ENCODE data around the gene RASGRP4. TPM values are rescaled to one million over a fixed set of nuclear protein-coding genes. Genes with fewer than 3 reads are reported as not detected.

RASGRP4 gene
- total RNA-seq, 2 donors from 2014 or later, result 0.09 TPM; not detected in 1

- Histone ChIP-seq H3K27ac (ENCODE audit: low read depth, low read length) (no peak overlapping the region), H3K9ac (ENCODE audit: extremely low read depth, low read length, poor library complexity, severe bottlenecking) (no peak overlapping the region)
- peaks cover 3% of the 10 kb centered on the region for H3K4me1 Mint-ChIP-seq
Measured at GRCh38 chr19:38383184-38383583, 42.8 kb downstream of the RASGRP4 start.

GRCh38 chr19:38381138-38381537 lies 44.9 kb downstream of the RASGRP4 start:
- peaks cover 13% of the 10 kb centered on the region for H3K27me3 Mint-ChIP-seq (ENCODE audit: insufficient read depth)
- Histone ChIP-seq H3K36me3 (ENCODE audit: control insufficient read depth, insufficient read depth, low read length) (peaks cover 53% of the 10 kb centered on the region), H3K27me3 (ENCODE audit: control insufficient read depth, insufficient read depth, low read length, poor library complexity, severe bottlenecking) (no peaks in the 10 kb centered on the region), H3K4me3 (ENCODE audit: low read length) (no peak overlapping the region), H3K27ac (ENCODE audit: low read depth, low read length) (no peak overlapping the region), H3K9ac (ENCODE audit: extremely low read depth, low read length, poor library complexity, severe bottlenecking) (no peak overlapping the region), H3K9me3 (ENCODE audit: control insufficient read depth, low read length) (no peaks in the 10 kb centered on the region), H3K4me1 (ENCODE audit: control insufficient read depth, insufficient read depth, low read length) (no peaks in the 10 kb centered on the region)
- DNase-seq, result no peak
- no peaks in the 10 kb centered on the region for H3K9me3 Mint-ChIP-seq
- H3K27ac Mint-ChIP-seq, result no peak overlapping the region
- H3K4me1 Mint-ChIP-seq, result peaks cover under 1% of the 10 kb centered on the region
- H3K4me3 Mint-ChIP-seq, result no peak overlapping the region
- TF ChIP-seq CTCF (conservative IDR thresholded peaks at IDR 0.05), result no peak
- WGBS, 2 experiments (ENCODE audit: insufficient coverage in 1 of 2, insufficient read length in 1 of 2), result 91 to 93% methylated on average over 9 of the region's 9 CpGs
- H3K36me3 Mint-ChIP-seq (ENCODE audit: low read depth), result peaks cover 53% of the 10 kb centered on the region

More at GRCh38 chr19:38383184-38383583, 42.8 kb downstream of the RASGRP4 start:
- TF ChIP-seq CTCF (conservative IDR thresholded peaks at IDR 0.05), result no peak
- peaks cover 29% of the 10 kb centered on the region for H3K27me3 Mint-ChIP-seq (ENCODE audit: insufficient read depth)
- Histone ChIP-seq H3K4me3 (ENCODE audit: low read length) (no peak overlapping the region), H3K4me1 (ENCODE audit: control insufficient read depth, insufficient read depth, low read length) (no peaks in the 10 kb centered on the region), H3K27me3 (ENCODE audit: control insufficient read depth, insufficient read depth, low read length, poor library complexity, severe bottlenecking) (no peaks in the 10 kb centered on the region), H3K36me3 (ENCODE audit: control insufficient read depth, insufficient read depth, low read length) (peaks cover 43% of the 10 kb centered on the region), H3K9me3 (ENCODE audit: control insufficient read depth, low read length) (no peaks in the 10 kb centered on the region)
- no peaks in the 10 kb centered on the region for H3K9me3 Mint-ChIP-seq
- no peak overlapping the region for H3K4me3 Mint-ChIP-seq
- DNase-seq, result no peak
- no peak overlapping the region for H3K27ac Mint-ChIP-seq
- peaks cover 48% of the 10 kb centered on the region for H3K36me3 Mint-ChIP-seq (ENCODE audit: low read depth)
- WGBS, 2 experiments (ENCODE audit: insufficient coverage in 1 of 2, insufficient read length in 1 of 2), result 92 to 95% methylated on average over 7 to 10 of the region's 10 CpGs

- Mint-ChIP-seq H3K4me1 (peaks cover 10% of the 10 kb centered on the region), H3K9me3 (no peaks in the 10 kb centered on the region), H3K36me3 (ENCODE audit: low read depth) (peaks cover 46% of the 10 kb centered on the region), H3K4me3 (no peak overlapping the region), H3K27ac (no peak overlapping the region), H3K27me3 (ENCODE audit: insufficient read depth) (no peaks in the 10 kb centered on the region)
- no peak for DNase-seq
- Histone ChIP-seq H3K27me3 (ENCODE audit: control insufficient read depth, insufficient read depth, low read length, poor library complexity, severe bottlenecking) (no peaks in the 10 kb centered on the region), H3K4me1 (ENCODE audit: control insufficient read depth, insufficient read depth, low read length) (peaks cover 3% of the 10 kb centered on the region), H3K9ac (ENCODE audit: extremely low read depth, low read length, poor library complexity, severe bottlenecking) (no peak overlapping the region), H3K4me3 (ENCODE audit: low read length) (no peak overlapping the region), H3K36me3 (ENCODE audit: control insufficient read depth, insufficient read depth, low read length) (peaks cover 51% of the 10 kb centered on the region), H3K27ac (ENCODE audit: low read depth, low read length) (no peak overlapping the region), H3K9me3 (ENCODE audit: control insufficient read depth, low read length) (no peaks in the 10 kb centered on the region)
- 94 to 96% methylated on average over 8 to 10 of the region's 10 CpGs for WGBS, 2 experiments (ENCODE audit: insufficient coverage in 1 of 2, insufficient read length in 1 of 2)
- no peak for TF ChIP-seq CTCF (conservative IDR thresholded peaks at IDR 0.05)
Measured at GRCh38 chr19:38378866-38379265, 47.2 kb downstream of the RASGRP4 start.
